NCI-H446 (cell line): Measurements from ENCODE around the gene RPL10A.
"Not testable (repeated sequence)": the region's sequence is repeated elsewhere in the genome, so short reads cannot be mapped to it uniquely, and the experiment has no call there.

ENCODE experiments used
- DNase-seq, 2 experiments: peaks; one replicate each; lab custom pipeline; 2025; lab: John Stamatoyannopoulos, UW

RPL10A gene

GRCh38 chr6:35512006-35512405 lies 43.8 kb downstream of the RPL10A start:
- no peak for DNase-seq

- DNase-seq, result no peak
Observed at GRCh38 chr6:35512740-35513139, 44.5 kb downstream of the RPL10A start, which contains the start of gene TULP1. Gene TULP1 (minus strand): TSS chr6:35512896. CDS start chr6:35512858, 38 bp downstream.

- no peak for DNase-seq
Observed at GRCh38 chr6:35514587-35514986, 46.4 kb downstream of the RPL10A start.

GRCh38 chr6:35515939-35516338 lies 47.7 kb downstream of the RPL10A start:
- DNase-seq, result not testable (repeated sequence)

GRCh38 chr6:35516712-35517111 lies 48.5 kb downstream of the RPL10A start:
- DNase-seq, result no peak

- DNase-seq, result not testable (repeated sequence)
Observed at GRCh38 chr6:35517978-35518377, 49.8 kb downstream of the RPL10A start.

GRCh38 chr6:35518566-35519312 lies 50.5 kb downstream of the RPL10A start:
- no peak for DNase-seq

- no peak for DNase-seq
Observed at GRCh38 chr6:35519313-35520015, 51.3 kb downstream of the RPL10A start.
